Raji (cell line): ENCODE data around the gene RAC2.

Experiments
- POLR2A ChIP-seq: IDR thresholded peaks from 2 replicates; pipeline ENCODE4 v1.6.1; 2011; ENCODE audit warnings: low read depth, low read length, control low read depth; ENCODE audit not compliant: insufficient read depth

Gene RAC2

GRCh38 chr22:37199103-37199759, 44.8 kb downstream of the RAC2 start:
- TF ChIP-seq POLR2A = peak; percentile 95

GRCh38 chr22:37198258-37199102, 45.6 kb downstream of the RAC2 start:
- TF ChIP-seq POLR2A = 0 out of 2 replicates have a peak, but pooled peaks have one; percentile 16

- no peak for TF ChIP-seq POLR2A
These were observed 46.4 kb downstream of the RAC2 start for GRCh38 chr22:37197451-37198257.

- TF ChIP-seq POLR2A = no peak
These were observed 47.3 kb downstream of the RAC2 start for GRCh38 chr22:37196539-37197450.

- no peak for TF ChIP-seq POLR2A
These were observed 48.1 kb downstream of the RAC2 start for GRCh38 chr22:37195921-37196320.

- no peak for TF ChIP-seq POLR2A
These were observed 49.3 kb downstream of the RAC2 start for GRCh38 chr22:37194750-37195149.

- TF ChIP-seq POLR2A = no peak
These were observed 50.4 kb downstream of the RAC2 start for GRCh38 chr22:37193629-37194191.

GRCh38 chr22:37192741-37193140, 51.3 kb downstream of the RAC2 start:
- no peak for TF ChIP-seq POLR2A

- TF ChIP-seq POLR2A = no peak
These were observed 51.9 kb downstream of the RAC2 start for GRCh38 chr22:37192204-37192603.

- no peak for TF ChIP-seq POLR2A
These were observed 53.7 kb downstream of the RAC2 start for GRCh38 chr22:37190262-37190780.

- TF ChIP-seq POLR2A = no peak
These were observed 55.1 kb downstream of the RAC2 start for GRCh38 chr22:37188901-37189466.

- TF ChIP-seq POLR2A = no peak
These were observed 55.9 kb downstream of the RAC2 start, which contains the start of gene C1QTNF6 for GRCh38 chr22:37187891-37188761. TSS of gene C1QTNF6 (minus strand) at chr22:37188247. CDS start at chr22:37188213, 34 bp downstream.

GRCh38 chr22:37187552-37187890, 56.5 kb downstream of the RAC2 start:
- TF ChIP-seq POLR2A = no peak

GRCh38 chr22:37186997-37187522, 57.0 kb downstream of the RAC2 start:
- no peak for TF ChIP-seq POLR2A
